Measurements from ENCODE around the gene SLC4A8.

DNA sequence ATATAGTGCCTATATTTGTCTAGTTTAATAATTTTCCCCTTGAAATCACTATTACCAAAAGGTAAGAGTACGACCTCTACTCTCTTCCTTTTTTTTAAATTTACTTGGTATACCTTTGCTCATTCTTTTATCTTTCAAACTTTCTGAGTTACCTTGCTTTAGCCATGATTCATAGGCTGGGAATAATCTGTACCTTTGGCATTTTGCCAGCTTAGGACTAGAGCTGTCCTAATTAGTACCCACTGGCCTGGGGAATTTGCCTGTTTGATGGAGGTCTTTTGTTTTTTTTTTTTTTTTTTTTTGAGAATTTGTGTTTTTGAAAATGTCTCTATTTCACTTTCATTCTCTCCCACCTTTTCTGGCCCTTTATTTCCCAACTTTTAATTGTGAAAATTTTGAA lies 8.7 kb upstream of the SLC4A8 start:
- TF ChIP-seq, protein P1, sequence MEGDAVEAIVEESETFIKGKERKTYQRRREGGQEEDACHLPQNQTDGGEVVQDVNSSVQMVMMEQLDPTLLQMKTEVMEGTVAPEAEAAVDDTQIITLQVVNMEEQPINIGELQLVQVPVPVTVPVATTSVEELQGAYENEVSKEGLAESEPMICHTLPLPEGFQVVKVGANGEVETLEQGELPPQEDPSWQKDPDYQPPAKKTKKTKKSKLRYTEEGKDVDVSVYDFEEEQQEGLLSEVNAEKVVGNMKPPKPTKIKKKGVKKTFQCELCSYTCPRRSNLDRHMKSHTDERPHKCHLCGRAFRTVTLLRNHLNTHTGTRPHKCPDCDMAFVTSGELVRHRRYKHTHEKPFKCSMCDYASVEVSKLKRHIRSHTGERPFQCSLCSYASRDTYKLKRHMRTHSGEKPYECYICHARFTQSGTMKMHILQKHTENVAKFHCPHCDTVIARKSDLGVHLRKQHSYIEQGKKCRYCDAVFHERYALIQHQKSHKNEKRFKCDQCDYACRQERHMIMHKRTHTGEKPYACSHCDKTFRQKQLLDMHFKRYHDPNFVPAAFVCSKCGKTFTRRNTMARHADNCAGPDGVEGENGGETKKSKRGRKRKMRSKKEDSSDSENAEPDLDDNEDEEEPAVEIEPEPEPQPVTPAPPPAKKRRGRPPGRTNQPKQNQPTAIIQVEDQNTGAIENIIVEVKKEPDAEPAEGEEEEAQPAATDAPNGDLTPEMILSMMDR (IDR thresholded peaks at IDR 0.05) = no peak
- no peak for TF ChIP-seq POLR2A (IDR thresholded peaks at IDR 0.05)
